IMR-90 (cell line): ENCODE data around the gene ZNF878. TPM values are rescaled to one million over a fixed set of nuclear protein-coding genes. Genes with fewer than 3 reads are reported as not detected.
A peak's percentile ranks its signal among the peaks of the same experiment; 100 is the strongest.

Source experiments
- ATAC-seq: fragments of 200-7000 bp; cut with Tn5 transposase; 2 replicates; pipeline ENCODE4 v1.9.1; 2020; ENCODE audit warnings: low read depth, mild to moderate bottlenecking, moderate library complexity
- BruUV-seq: library from RNA; stranded (reverse); fragments of 400-500 nt; replicated peaks from 2 replicates; lab custom pipeline; 2021; lab: Mats Ljungman, UMichigan
- CTCF ChIA-PET: fragments of 300-600 bp; formaldehyde crosslinking; extraction: SDS; loops from one replicate; lab custom pipeline; 2021; ENCODE audit warnings: antibody characterized with exemption; lab: Yijun Ruan, JAX
- POLR2A ChIA-PET: fragments of 300-600 bp; sonication (Branson Sonifier 250); formaldehyde crosslinking; loops from one replicate; lab custom pipeline; 2022; ENCODE audit warnings: antibody characterized with exemption; ENCODE audit not compliant: unreplicated experiment; lab: Charles Lee
- DNase-seq: peaks from one replicate; pipeline ENCODE4 v3.0.0; 2013
- H2AFZ ChIP-seq: replicated peaks from 2 replicates; pipeline ENCODE3; 2013; ENCODE audit warnings: low read length, mild to moderate bottlenecking; ENCODE audit not compliant: poor library complexity
- H2AK5ac ChIP-seq: 2 replicates; pipeline ENCODE4 v1.6.1; 2013; ENCODE audit warnings: low read depth, low read length, inconsistent platforms
- H2AK9ac ChIP-seq: replicated peaks from 2 replicates; pipeline ENCODE3; 2013; ENCODE audit warnings: mild to moderate bottlenecking, low read depth, low read length, moderate library complexity; ENCODE audit not compliant: poor library complexity
- H2BK120ac ChIP-seq: 2 replicates; pipeline ENCODE4 v1.6.1; 2013; ENCODE audit warnings: low read depth, low read length, inconsistent platforms
- H2BK15ac ChIP-seq: 3 replicates; pipeline ENCODE4 v1.6.1; 2013; ENCODE audit warnings: low read depth, low read length, inconsistent platforms
- H2BK20ac ChIP-seq: 2 replicates; pipeline ENCODE4 v1.6.1; 2013; ENCODE audit warnings: low read depth, mild to moderate bottlenecking, inconsistent platforms, low read length, moderate library complexity
- H2BK5ac ChIP-seq: 2 replicates; pipeline ENCODE4 v1.6.1; 2013; ENCODE audit warnings: mild to moderate bottlenecking, low read depth, low read length, inconsistent platforms; ENCODE audit not compliant: poor library complexity, severe bottlenecking
- H3K14ac ChIP-seq: replicated peaks from 2 replicates; pipeline ENCODE4 v1.6.1; 2013; ENCODE audit warnings: low read depth, low read length, inconsistent platforms
- H3K18ac ChIP-seq: 2 replicates; pipeline ENCODE4 v1.6.1; 2013; ENCODE audit warnings: low read depth, low read length, control low read depth
- H3K23ac ChIP-seq: 2 replicates; pipeline ENCODE4 v1.6.1; 2013; ENCODE audit warnings: low read depth, low read length, inconsistent platforms
- H3K27ac ChIP-seq: 2 replicates; pipeline ENCODE4 v1.5.1; 2013; ENCODE audit warnings: mild to moderate bottlenecking, control low read depth, low read length; ENCODE audit not compliant: insufficient read depth
- H3K27me3 ChIP-seq: 2 replicates; pipeline ENCODE4 v1.6.1; 2013; ENCODE audit warnings: low read length; ENCODE audit not compliant: control insufficient read depth, insufficient read depth
- H3K36me3 ChIP-seq: 2 replicates; pipeline ENCODE4 v1.6.1; 2013; ENCODE audit warnings: low read length, mixed read lengths; ENCODE audit not compliant: control insufficient read depth, insufficient read depth
- H3K4ac ChIP-seq: 2 replicates; pipeline ENCODE4 v1.6.1; 2013; ENCODE audit warnings: low read depth, low read length, inconsistent platforms
- H3K4me1 ChIP-seq: 2 replicates; pipeline ENCODE4 v1.6.1; 2013; ENCODE audit warnings: low read length, mixed read lengths; ENCODE audit not compliant: control insufficient read depth, insufficient read depth
- H3K4me2 ChIP-seq: 2 replicates; pipeline ENCODE4 v1.6.1; 2013; ENCODE audit warnings: low read depth, mild to moderate bottlenecking, control low read depth, low read length, moderate library complexity
- H3K4me3 ChIP-seq: 2 replicates; pipeline ENCODE4 v1.5.1; 2013; ENCODE audit warnings: low read depth, mild to moderate bottlenecking, control low read depth, low read length, moderate library complexity; ENCODE audit not compliant: insufficient read depth
- H3K56ac ChIP-seq: 2 replicates; pipeline ENCODE4 v1.6.1; 2013; ENCODE audit warnings: low read length, inconsistent platforms; ENCODE audit not compliant: insufficient read depth; ENCODE audit errors: extremely low read depth
- H3K79me1 ChIP-seq, 2 experiments: 2 replicates each; pipeline ENCODE4 v1.6.1; 2013; ENCODE audit warnings: low read length in 2 of 2, inconsistent platforms in 1 of 2, low read depth in 1 of 2
- H3K9ac ChIP-seq: 2 replicates; pipeline ENCODE4 v1.6.1; 2013; ENCODE audit warnings: low read depth, low read length, control low read depth
- H3K9me1 ChIP-seq: 2 replicates; pipeline ENCODE4 v1.6.1; 2013; ENCODE audit warnings: low read length, inconsistent platforms; ENCODE audit not compliant: insufficient read depth
- H3K9me3 ChIP-seq: 2 replicates; pipeline ENCODE4 v1.6.1; 2013; ENCODE audit warnings: low read length; ENCODE audit not compliant: control insufficient read depth, insufficient read depth
- H4K20me1 ChIP-seq: 2 replicates; pipeline ENCODE4 v1.6.1; 2013; ENCODE audit warnings: low read length, inconsistent platforms; ENCODE audit not compliant: insufficient read depth
- H4K5ac ChIP-seq: 2 replicates; pipeline ENCODE4 v1.6.1; 2013; ENCODE audit warnings: mild to moderate bottlenecking, low read depth, low read length, control low read depth
- H4K8ac ChIP-seq, 2 experiments: 2 replicates each; pipeline ENCODE4 v1.6.1; 2013; ENCODE audit warnings: low read depth in 2 of 2, low read length in 2 of 2, control low read depth in 1 of 2, inconsistent platforms in 1 of 2
- H4K91ac ChIP-seq: 2 replicates; pipeline ENCODE4 v1.6.1; 2013; ENCODE audit warnings: low read depth, low read length, inconsistent platforms; ENCODE audit not compliant: insufficient read depth
- CEBPB ChIP-seq: IDR thresholded peaks from 2 replicates; pipeline ENCODE4 v1.6.1; 2012; ENCODE audit warnings: low read depth, low read length, improper control_type of control experiment
- CTCF ChIP-seq: conservative IDR thresholded peaks from 2 replicates; pipeline ENCODE4 v1.5.1; 2012; ENCODE audit warnings: mild to moderate bottlenecking, low read depth, low read length, improper control_type of control experiment
- MXI1 ChIP-seq: IDR thresholded peaks from 2 replicates; pipeline ENCODE4 v1.6.1; 2012; ENCODE audit warnings: low read depth, mild to moderate bottlenecking, low read length, moderate library complexity, borderline replicate concordance
- RFX5 ChIP-seq: IDR thresholded peaks from 2 replicates; pipeline ENCODE4 v1.8.0; 2012; ENCODE audit warnings: low read depth, mild to moderate bottlenecking, low read length, moderate library complexity
- WGBS, 2 experiments: methylation state at CpG; one replicate each; pipeline versions ENCODE4 v1.1.5 to v1.1.7; 2013; ENCODE audit warnings: missing lambda C conversion rate in 2 of 2; ENCODE audit not compliant: insufficient read length in 1 of 2; ENCODE audit errors: extremely low coverage in 2 of 2; 5-methylcytosine and 5-hydroxymethylcytosine counted together
- dilution Hi-C: fragments of 300-500 bp; cut with HindIII; formaldehyde crosslinking; loops from one replicate; pipeline ENCODE4 v1.14.3; 2018; ENCODE audit warnings: low sequenced_read_pairs; ENCODE audit not compliant: unreplicated experiment
- in situ Hi-C: fragments of 300-500 bp; cut with MboI; formaldehyde crosslinking; loops from 3 replicates; pipeline ENCODE4 v1.14.3; 2019; ENCODE audit warnings: low sequenced_read_pairs, inconsistent platforms, mixed read lengths
- intact Hi-C: fragments of 100-400 bp; cut with micrococcal nuclease; formaldehyde crosslinking; loops from 2 replicates; pipeline ENCODE4 v1.10.0; 2022
- polyA plus RNA-seq, 3 experiments: library from polyadenylated mRNA; depleted of rRNA; stranded (reverse); fragments of >200 nt; gene quantifications; 2 replicates each; pipeline ENCODE4 v1.2.3, GENCODE V29; 2012; ENCODE audit warnings: low replicate concordance in 1 of 3
- total RNA-seq: library from RNA; depleted of rRNA; stranded (reverse); fragments of >200 nt; gene quantifications from 2 replicates; pipeline ENCODE4 v1.2.3, GENCODE V29; 2012

Gene ZNF878
- total and polyA plus RNA-seq, 2 of the 4 experiments (the other 2 are of a cell fraction): 0.05 to 0.36 TPM

- Histone ChIP-seq H3K27ac (no peak overlapping the region), H3K9me3 (peaks cover 5% of the 10 kb centered on the region; the same call in 1 of the 2 replicates), H4K20me1 (no peaks in the 10 kb centered on the region), H2BK15ac (no peak overlapping the region), H3K18ac (no peak overlapping the region), H2BK5ac (peak overlapping the region; percentile 30), H3K4ac (no peak overlapping the region), H4K5ac (no peak overlapping the region), H2AK5ac (no peak overlapping the region), H2BK20ac (no peak overlapping the region), H2BK120ac (no peak overlapping the region), H3K23ac (no peak overlapping the region), H3K36me3 (0 out of 2 replicates have a peak, but pooled peaks cover 3% of the 10 kb centered on the region), H3K56ac (no peak overlapping the region), H3K14ac (no peak overlapping the region), H3K27me3 (no peaks in the 10 kb centered on the region), H3K79me1 (peaks cover 14 to 25% of the 10 kb centered on the region in 2 experiments), H3K4me2 (no peak overlapping the region), H3K4me1 (0 out of 2 replicates have a peak, but pooled peaks cover 2% of the 10 kb centered on the region), H2AFZ (no peak overlapping the region), H3K9ac (no peak overlapping the region), H4K8ac (no peak overlapping the region), H3K4me3 (no peak overlapping the region), H3K9me1 (peaks cover 3% of the 10 kb centered on the region; the same call in 1 of the 2 replicates), H4K91ac (no peak overlapping the region), H2AK9ac (no peak overlapping the region)
- in situ Hi-C loops: no loop called here
- ATAC-seq (no peak), DNase-seq (peak; percentile 64)
- intact Hi-C loops: no loop called here
- TF ChIP-seq CEBPB (peak; percentile 82), MXI1 (no peak), RFX5 (no peak), CTCF (no peak)
- dilution Hi-C loops: no loop called here
- ChIA-PET POLR2A (no interaction called here), CTCF (no interaction called here)
- no TSS peak for BruUV-seq
- no CpG with 5 or more reads among the region's 4 CpGs for WGBS, 2 experiments
Observed at GRCh38 chr19:12095111-12095790, 42.5 kb upstream of the ZNF878 start.
